HG03175 (cell line): Measurements from ENCODE around the gene SH2B3.

ENCODE experiments used
- ATAC-seq: cut with Tn5 transposase; IDR thresholded peaks from one replicate; pipeline ENCODE4 v1.9.1; 2021; ENCODE audit warnings: mild to moderate bottlenecking, moderate library complexity; ENCODE audit not compliant: unreplicated experiment

Gene SH2B3

DNA sequence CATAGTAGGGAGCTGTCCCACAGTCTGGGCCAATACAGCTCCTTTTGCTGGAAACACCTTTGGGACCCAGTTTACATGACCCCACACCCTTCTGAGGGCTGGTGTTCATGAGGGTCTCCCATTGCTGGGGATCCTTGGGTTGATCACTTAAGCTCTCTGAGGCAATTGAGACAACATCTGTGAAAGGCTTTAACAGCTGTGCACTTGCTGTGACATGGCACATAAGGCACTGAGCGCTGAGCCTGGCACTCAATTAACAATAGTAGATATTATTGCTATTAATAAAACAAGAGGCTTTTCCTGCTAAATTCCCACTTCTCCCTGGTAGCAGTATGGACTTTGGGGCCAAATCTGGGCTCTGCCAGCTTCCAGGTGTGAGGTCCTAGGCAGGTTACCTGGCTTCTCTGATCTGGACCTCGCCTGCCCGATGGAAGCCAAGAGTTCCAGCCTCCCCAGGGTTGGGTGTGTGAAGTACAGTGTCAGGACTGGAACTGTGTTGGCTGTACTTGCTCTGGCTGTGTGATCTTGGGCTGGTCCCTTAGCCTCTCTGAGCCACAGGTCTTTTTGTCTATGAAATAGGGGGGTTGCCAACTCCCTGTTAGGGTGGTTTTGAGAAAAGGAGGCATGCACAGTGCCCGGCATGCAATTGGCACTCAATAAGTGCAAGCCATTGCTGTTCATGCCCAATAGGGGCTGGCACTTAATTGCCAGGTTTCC lies 3.1 kb downstream of the SH2B3 start:
- ATAC-seq = no peak

DNA sequence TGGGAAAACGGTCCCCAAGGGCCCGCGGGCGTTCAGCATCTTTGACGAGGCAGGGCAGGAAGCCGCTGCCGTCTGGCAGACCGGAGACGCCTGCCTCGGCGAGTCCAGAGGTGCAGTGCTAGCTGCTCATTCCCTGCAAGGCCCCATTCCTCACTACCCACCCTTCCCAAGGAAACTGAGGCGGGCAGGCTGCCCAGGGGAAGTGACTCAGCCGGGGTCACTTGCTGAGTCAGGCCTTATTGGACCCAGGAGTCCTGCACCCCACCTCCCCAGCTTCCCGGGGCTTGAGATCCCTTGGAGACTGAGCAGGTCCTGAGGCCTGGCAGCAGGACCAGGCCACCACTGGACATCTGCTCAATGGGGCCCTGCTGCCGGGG lies 3.7 kb downstream of the SH2B3 start:
- no peak for ATAC-seq

DNA sequence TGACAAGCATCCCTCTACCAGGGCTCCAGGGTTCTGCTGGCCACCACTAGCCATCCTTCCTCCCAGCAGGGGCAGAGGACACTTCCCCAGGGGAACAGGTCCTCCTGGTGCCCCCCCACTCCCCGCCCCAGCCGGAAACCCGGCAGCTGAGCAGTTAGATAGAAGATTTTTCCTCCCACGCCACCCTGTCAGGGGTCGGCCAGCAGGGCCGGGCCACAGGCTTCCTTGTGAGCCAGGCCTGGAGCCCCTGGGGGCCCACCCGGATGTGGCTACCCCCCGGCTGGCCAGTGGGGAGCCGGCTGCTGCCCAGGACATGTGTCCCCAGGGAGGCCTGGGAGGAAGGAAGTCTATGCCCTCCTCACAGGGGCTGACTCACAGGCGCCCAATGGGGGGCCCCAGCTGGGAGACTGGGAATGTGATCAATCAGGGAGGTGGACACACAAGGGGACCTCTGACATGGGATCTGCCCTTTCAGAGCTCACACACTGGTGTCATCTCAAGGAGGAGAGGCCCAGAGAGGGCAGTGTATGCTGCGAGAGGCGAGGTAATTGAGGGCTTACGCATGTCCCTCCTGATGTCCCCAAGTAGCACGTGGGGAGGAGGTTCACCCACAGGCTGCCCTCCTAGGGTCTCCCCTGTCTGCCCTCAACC lies 4.2 kb downstream of the SH2B3 start:
- no peak for ATAC-seq

DNA sequence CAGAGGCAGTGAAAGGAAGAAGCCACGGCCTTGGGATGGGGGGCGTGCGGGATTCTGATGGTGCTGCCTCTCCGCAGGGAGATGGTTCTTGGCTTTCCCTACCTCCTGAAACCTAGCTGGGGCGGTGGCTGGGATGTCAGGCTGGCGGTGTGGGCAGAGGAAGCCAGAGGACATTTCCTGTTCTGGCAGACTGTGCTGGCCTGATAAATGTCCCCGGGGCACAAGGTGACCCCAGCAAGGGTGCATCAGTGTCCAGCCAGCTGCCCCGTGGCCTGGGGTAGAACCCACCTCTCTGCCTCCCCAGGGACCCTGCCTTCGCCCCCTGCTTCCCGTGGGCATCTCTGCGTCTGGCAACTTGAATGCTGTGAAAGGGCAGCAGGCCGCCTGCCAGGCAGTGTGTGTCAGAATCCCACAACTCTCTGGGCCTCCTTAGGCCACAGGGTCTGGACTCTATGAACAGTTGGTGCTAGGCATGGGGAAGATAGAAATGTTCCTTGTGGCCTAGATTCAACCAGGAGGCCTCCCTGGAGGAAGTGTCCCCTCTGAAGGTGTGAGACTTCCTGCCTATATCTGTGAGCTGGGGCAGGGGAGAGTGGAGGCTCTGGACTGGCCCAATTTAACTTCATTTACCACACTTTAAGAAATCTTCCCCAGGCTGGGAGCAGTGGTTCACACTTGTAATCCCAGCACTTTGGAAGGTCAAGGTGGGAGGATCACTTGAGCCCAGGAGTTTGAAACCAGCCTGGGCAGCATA lies 4.9 kb downstream of the SH2B3 start:
- no peak for ATAC-seq

DNA sequence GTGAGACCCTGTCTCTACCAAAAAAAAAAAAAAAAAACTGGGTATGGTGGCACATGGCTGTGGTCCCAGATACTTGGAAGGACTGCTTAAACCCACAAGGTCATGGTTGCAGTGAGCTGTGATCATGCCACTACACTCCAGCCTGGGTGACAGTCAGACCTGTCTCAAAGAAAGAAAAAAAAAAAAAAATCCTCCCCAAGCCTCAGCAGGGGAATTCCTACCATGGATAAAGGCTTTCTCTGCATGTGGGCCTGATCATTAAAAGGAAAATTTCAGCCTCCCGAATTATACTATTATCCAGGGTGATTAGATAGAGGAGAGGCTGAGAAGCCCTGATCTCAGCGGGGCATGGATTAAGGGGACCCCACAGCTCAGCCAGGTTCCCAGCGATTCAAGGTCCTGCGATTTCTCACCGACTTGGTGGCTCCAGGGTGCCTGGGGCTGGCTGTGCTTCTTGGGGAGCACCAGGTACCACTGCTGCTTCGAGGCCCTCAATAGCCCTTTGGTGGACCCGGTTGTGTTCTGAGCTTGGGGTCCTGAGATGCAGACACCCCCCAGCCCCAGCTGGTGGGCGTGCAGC lies 5.6 kb downstream of the SH2B3 start:
- no peak for ATAC-seq

DNA sequence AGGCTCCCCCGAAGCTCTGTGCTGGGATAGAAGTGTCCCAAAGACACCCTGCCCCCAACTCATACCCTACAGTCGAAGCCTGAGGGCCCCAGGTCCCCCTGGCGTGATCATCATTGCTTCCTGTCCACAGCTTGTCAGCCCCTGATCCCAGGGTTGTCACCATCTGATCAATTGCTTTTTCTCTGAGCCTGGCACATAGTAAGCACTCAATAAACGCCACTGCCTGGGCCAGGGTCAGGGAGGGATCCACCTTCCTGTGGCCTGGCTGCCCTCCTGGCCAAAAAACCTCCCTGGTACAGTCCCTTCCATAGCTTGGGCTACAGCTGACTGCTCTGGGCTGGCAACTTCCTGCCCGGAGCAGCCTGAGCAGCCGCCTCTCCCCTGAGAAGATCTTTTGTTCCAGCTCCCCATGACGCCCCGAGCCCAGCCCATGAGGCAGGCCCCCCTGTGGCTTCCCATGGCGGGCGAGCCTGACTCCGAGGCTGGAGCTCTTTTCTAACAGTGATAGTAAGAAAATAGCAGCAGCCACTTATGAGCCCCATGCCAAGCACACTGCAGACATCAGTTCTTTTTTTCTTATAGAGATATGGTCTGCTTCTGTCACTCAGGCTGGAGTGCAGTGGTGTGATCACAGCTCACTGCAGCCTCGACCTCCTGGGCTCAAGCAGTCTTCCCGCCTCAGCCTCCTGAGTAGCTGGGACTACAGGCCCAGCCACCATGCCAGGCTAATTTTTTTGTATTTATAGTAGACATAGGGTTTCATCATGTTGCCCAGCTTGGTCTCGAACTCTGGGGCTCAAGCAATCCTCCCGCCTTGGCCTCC lies 6.5 kb downstream of the SH2B3 start:
- no peak for ATAC-seq

DNA sequence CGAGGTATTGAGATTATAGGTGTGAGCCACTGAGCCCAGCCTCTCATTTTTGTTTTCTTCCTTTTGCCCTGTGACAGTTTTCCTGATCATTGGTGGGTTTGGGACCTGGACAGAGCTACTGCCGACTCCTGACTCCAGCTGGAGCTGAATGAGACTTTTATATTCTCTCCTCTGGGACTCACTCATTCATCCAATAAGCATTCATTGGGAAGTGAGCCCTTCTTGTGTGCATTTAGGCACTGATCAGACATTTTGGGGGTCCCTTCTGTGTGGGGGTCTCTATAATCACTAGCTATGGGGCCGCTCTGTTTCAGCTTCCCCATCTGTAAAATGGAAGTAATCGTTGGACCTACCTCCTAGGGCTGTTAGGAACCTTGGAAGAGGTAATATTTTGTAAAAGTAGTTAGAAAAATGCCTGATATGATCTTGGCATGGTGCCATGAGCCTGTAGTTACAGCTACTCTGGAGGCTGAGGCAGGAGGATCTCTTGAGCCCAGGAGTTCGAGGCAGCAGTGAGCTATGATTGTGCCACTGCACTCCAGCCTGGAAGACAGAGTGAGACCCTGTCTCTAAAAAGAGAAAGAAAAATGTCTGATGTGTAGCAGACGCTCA lies 7.2 kb downstream of the SH2B3 start:
- no peak for ATAC-seq

DNA sequence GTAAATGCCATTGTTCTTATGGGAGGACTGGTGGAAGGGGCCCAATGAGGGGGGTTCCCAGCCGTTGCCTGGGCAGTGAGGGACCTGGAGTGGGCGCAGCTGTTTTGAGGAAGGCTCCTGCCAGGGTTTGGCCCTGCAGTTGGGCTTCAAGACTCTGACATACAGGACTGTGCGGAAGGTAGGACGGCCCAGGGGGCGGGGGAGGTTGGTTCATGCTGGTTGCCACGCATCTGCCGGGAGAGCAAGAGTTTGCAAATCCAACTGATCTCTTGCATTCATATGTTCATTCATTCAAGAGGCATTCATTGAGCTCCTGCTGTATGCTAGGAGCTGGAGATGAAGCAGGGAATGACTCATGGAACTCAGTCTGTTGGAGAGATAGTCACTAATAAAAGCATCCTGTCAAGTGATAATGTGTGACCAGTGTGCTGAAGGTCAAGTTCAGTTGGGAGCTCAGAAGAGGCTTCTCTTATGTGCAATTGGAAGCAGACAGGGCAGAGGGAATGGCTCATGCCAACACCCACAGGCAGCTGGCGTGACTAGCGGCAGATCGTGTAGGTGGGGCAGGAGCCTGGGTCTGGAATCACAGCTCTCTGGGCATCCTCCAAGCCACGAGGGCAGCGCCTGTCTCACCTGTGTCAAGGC lies 7.8 kb downstream of the SH2B3 start:
- no peak for ATAC-seq

DNA sequence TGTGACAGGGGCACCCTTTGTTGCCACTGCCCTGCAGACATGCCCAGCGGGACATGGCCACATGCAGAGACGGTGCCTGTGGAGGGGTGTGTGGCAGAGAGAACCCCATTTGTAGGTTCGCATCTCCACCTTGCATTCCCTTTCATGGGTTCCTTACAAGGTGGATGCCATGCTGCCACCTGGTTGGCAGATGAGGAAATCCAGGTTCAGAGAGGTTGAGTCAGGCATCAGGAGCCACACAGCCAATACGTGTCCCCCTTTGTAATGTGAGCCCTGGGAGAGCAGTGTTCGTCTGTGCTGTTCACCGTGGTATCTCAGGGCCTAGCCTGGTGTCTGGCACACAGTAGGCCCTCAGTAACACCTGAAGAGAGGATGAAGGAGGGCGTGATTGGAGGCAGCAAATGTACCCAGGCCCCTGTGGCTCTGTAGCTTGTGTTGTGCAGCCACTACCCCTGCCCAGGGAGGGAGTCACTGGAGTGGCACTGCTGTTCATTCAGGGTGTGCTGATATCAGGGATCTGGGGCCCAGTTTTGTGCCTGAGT lies 9.1 kb downstream of the SH2B3 start:
- ATAC-seq = no peak

DNA sequence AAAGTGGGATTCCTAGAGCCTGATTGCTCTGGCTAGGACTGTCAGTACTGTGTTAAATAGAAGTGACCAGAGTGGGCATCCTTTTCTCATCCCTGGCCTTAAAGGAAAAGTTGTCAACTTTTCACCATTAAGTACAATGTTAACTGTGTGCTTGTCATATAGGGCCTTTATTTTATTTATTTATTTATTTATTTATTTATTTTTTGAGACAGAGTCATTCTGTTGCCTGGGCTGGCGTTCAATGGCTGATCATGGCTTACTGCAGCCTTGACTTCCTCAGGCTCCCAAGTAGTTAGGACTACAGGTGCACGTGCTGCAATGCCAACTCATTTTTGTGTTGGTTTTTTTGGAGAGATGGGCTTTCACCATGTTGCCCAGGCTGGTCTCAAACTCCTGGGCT lies 11.6 kb downstream of the SH2B3 start:
- ATAC-seq = no peak

DNA sequence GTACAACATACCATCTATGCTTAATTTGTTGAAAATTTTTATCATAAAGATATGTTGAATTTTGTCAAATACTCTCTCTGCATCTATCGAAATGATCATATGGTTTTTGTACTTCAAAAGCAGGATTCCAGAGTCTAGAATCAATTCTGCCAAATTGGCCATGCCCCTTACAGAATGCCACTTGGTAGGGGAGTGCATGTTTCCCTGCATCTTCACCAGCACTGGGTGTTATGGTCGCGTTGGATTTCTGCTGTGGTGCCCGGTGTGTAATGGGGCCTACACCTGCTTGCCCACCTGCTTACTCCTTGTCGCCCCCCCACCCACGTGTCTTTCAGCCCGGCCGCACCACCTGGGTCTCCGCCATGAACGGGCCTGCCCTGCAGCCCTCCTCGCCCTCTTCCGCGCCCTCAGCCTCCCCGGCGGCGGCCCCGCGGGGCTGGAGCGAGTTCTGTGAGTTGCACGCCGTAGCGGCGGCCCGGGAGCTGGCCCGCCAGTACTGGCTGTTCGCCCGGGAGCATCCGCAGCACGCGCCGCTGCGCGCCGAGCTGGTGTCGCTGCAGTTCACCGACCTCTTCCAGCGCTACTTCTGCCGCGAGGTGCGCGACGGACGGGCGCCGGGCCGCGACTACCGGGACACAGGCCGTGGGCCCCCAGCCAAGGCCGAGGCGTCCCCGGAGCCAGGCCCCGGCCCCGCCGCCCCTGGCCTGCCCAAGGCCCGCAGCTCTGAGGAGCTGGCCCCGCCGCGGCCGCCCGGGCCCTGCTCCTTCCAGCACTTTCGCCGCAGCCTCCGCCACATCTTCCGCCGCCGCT lies 12.3 kb downstream of the SH2B3 start:
- no peak for ATAC-seq

DNA sequence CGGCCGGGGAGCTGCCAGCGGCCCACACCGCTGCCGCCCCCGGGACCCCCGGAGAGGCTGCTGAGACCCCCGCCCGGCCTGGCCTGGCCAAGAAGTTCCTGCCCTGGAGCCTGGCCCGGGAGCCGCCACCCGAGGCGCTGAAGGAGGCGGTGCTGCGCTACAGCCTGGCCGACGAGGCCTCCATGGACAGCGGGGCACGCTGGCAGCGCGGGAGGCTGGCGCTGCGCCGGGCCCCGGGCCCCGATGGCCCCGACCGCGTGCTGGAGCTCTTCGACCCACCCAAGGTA lies 12.8 kb downstream of the SH2B3 start:
- no peak for ATAC-seq

DNA sequence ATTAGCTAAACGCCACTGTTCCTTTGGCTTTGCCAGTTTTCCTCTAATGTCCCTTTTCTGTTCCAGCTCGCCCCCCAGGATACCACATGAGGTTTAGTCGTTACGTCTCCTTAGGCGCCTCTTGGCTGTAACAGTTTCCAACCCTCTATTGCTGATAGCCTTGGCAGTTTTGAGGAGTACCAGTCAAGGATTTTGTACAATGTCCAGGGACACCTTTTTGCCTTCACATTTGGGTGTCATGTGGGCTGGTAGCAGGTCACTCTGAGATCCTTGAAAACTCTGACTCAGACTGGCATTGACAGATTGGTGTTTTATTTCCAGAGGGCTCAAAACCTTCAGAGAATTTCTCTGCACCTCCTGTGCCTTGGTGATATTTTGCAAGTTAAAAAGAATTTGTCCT lies 14.1 kb downstream of the SH2B3 start:
- ATAC-seq = no peak

DNA sequence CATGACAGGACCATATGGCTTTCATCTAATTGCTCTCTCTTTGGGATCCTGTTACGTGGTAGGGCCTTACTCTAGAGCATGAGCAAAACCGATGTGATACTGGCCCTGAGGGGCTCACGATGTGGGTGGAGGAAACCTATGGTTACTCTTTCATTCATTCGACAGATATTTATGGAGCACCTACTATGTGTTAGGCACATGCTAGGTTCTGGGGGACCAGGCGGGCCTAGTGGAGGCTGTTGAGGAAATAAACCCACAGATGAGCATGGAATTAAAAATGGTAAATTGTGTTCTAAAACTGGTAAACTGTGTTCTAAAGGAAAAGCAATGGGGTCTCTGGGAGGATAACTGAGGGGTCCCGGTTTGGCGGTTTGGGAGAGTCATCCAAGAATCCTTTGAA lies 14.8 kb downstream of the SH2B3 start:
- no peak for ATAC-seq

DNA sequence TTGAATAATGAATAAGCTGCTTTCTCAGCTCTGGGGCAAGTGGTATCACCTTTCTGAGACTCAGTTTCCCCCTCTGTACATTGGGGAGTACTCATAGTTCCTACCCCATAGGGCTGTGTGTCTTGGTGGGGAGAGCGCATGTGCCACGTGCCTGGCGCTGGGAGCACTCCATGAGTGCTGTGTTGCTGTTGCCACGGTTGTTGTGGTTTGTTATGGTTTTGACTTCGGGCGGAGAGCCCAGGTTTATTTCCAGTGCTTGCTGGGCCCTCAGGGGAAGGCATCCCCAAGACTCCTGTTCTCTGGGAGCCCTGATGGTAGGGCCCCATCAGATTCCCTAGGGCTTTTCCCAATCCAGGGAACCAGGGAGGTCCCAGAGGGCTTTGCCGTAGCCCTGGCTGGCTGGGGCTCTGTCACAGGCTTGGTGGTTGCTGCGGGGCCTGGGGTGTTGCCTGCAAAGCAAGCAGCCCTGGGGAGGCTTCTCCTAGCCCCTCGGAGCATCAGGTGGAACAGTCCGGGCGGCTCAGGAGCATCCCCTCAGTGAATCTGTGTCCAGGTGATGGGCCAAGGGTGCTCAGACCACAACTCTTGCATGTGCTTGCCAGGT lies 18.6 kb downstream of the SH2B3 start:
- no peak for ATAC-seq

DNA sequence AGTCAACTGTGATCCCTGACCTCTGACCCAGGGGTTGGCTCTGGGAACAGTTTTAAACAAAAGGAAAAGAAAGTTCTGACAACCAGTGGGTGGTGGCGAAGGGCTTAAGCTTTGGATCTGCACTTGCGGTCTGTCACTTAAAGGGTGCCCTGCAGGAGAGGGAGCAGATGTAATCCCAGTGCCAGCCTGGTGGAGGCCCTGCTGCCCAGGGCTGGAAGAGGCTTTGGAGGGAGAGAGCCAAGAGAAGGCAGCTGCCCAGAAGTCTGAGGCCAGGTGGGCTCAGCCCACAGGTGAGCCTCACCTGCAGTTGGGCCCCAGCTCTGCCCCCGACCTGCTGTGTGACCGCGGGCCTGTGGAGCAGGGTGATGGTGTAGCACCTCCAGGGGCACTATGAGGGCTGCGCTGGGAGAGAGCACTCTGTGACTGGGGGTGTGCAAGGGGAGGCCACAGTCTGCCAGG lies 19.1 kb downstream of the SH2B3 start:
- no peak for ATAC-seq

DNA sequence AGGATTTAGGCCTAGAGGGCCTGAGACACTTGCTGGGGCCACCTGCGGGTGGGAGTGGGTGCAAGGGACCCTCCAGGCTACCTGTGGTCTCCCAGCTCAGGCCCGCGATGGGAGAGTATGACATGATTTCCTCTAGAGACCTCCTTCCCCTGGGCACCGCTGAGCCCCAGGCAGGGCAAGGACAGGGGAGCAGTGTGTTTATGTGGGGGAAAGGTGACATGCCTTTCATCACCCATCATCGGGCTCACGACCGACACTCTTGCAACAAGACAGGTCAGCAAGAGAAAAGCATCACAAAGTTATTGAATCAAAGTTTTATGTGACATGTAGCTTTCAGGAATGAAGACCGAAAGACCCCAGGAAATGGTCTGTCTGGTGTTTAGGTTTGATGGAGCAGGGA lies 19.9 kb downstream of the SH2B3 start:
- no peak for ATAC-seq

DNA sequence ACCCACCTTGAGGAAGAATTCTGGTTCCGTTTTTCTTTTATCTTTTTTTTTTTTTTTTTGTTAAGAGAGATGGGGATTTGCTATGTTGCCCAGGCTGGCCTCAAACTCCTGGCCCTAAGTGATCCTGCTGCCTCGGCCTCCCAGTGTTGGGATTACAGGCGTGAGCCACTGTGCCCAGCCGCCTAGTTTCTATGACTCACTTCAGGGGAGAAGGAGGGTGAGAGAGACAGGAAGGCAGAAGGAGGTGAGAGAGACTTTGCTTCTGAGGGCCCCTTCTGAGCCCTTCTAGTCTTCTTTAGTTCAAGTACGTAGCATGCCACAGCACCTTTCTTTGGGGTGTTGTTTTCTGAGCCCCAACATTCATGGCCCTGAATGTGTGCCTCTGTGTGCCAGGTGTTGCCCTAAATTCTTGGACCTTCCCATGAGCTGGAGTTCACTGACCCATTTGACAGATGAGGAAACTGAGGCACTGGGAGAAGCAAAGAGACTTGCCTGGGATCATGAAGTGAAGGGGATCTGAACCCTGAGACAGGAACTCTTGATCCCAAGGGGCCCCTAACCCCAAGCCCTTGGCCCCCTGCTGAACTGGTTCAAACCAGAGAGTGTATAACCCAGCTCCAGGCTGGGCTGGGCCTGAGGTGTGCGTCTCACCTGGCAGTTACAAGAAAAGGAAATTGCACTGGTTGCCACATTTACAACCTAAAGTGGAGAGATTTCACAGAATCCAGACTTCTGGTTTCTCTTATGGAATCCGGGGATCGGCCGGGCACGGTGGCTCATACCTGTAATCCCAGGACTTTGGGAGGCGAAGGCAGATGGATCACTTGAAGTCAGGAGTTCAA lies 20.8 kb downstream of the SH2B3 start:
- no peak for ATAC-seq
